Measurements from ENCODE around the gene INVS.

GRCh38 chr9:100282388-100282719 is 183.3 kb downstream of the INVS start:
- TF ChIP-seq, protein P1, sequence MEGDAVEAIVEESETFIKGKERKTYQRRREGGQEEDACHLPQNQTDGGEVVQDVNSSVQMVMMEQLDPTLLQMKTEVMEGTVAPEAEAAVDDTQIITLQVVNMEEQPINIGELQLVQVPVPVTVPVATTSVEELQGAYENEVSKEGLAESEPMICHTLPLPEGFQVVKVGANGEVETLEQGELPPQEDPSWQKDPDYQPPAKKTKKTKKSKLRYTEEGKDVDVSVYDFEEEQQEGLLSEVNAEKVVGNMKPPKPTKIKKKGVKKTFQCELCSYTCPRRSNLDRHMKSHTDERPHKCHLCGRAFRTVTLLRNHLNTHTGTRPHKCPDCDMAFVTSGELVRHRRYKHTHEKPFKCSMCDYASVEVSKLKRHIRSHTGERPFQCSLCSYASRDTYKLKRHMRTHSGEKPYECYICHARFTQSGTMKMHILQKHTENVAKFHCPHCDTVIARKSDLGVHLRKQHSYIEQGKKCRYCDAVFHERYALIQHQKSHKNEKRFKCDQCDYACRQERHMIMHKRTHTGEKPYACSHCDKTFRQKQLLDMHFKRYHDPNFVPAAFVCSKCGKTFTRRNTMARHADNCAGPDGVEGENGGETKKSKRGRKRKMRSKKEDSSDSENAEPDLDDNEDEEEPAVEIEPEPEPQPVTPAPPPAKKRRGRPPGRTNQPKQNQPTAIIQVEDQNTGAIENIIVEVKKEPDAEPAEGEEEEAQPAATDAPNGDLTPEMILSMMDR (IDR thresholded peaks at IDR 0.05) = no peak
- no peak for TF ChIP-seq POLR2A (IDR thresholded peaks at IDR 0.05)
